ENCODE measurements around the gene SLC22A23.

The SLC22A23 gene

GRCh38 chr6:3314621-3315467, 142.0 kb downstream of the SLC22A23 start:
- no peak for DNase-seq

- DNase-seq = no peak
Measured at GRCh38 chr6:3314176-3314575, 142.7 kb downstream of the SLC22A23 start.

GRCh38 chr6:3312604-3313231, 144.1 kb downstream of the SLC22A23 start:
- no peak for DNase-seq

- DNase-seq = no peak
Measured at GRCh38 chr6:3311826-3312225, 145.0 kb downstream of the SLC22A23 start.

GRCh38 chr6:3310703-3311102, 146.1 kb downstream of the SLC22A23 start:
- DNase-seq = no peak

GRCh38 chr6:3310051-3310448, 146.8 kb downstream of the SLC22A23 start:
- no peak for DNase-seq

GRCh38 chr6:3309391-3310050, 147.3 kb downstream of the SLC22A23 start:
- DNase-seq = no peak

GRCh38 chr6:3308106-3308505, 148.7 kb downstream of the SLC22A23 start:
- DNase-seq = no peak

GRCh38 chr6:3307436-3307835, 149.4 kb downstream of the SLC22A23 start:
- DNase-seq = no peak

- DNase-seq = no peak
Measured at GRCh38 chr6:3306848-3307247, 150.0 kb downstream of the SLC22A23 start.

GRCh38 chr6:3305831-3306230, 151.0 kb downstream of the SLC22A23 start:
- no peak for DNase-seq

GRCh38 chr6:3305216-3305565, 151.7 kb downstream of the SLC22A23 start:
- DNase-seq = no peak

GRCh38 chr6:3304500-3305215, 152.2 kb downstream of the SLC22A23 start:
- DNase-seq = no peak

- no peak for DNase-seq
Measured at GRCh38 chr6:3303795-3304411, 152.9 kb downstream of the SLC22A23 start.

- no peak for DNase-seq
Measured at GRCh38 chr6:3301506-3301905, 155.3 kb downstream of the SLC22A23 start.

- no peak for DNase-seq
Measured at GRCh38 chr6:3299221-3299620, 157.6 kb downstream of the SLC22A23 start.

- no peak for DNase-seq
Measured at GRCh38 chr6:3297909-3298308, 158.9 kb downstream of the SLC22A23 start.

- DNase-seq = no peak
Measured at GRCh38 chr6:3297006-3297405, 159.8 kb downstream of the SLC22A23 start.

- no peak for DNase-seq
Measured at GRCh38 chr6:3296537-3296936, 160.3 kb downstream of the SLC22A23 start.

GRCh38 chr6:3296078-3296477, 160.8 kb downstream of the SLC22A23 start:
- no peak for DNase-seq

- DNase-seq = no peak
Measured at GRCh38 chr6:3294921-3295871, 161.7 kb downstream of the SLC22A23 start.

- DNase-seq = no peak
Measured at GRCh38 chr6:3294396-3294795, 162.5 kb downstream of the SLC22A23 start.
